Fibroblast of mammary gland (primary cell): ENCODE measurements around the gene PTBP1.

Experiments used
- DNase-seq: peaks from one replicate; pipeline ENCODE4 v3.0.0-alpha.2; 2010; ENCODE audit warnings: low read depth
- H3K4me3 ChIP-seq: 2 replicates; pipeline ENCODE4 v1.5.1; 2011; ENCODE audit warnings: low read depth, mild to moderate bottlenecking, low read length, moderate library complexity; ENCODE audit not compliant: control insufficient read depth
- TF ChIP-seq, protein P1 (sequence below): conservative IDR thresholded peaks from 2 replicates; pipeline ENCODE4 v1.5.1; 2011; ENCODE audit warnings: low read depth, low read length, inconsistent platforms; ENCODE audit not compliant: control insufficient read depth, insufficient read depth

The PTBP1 gene

DNA sequence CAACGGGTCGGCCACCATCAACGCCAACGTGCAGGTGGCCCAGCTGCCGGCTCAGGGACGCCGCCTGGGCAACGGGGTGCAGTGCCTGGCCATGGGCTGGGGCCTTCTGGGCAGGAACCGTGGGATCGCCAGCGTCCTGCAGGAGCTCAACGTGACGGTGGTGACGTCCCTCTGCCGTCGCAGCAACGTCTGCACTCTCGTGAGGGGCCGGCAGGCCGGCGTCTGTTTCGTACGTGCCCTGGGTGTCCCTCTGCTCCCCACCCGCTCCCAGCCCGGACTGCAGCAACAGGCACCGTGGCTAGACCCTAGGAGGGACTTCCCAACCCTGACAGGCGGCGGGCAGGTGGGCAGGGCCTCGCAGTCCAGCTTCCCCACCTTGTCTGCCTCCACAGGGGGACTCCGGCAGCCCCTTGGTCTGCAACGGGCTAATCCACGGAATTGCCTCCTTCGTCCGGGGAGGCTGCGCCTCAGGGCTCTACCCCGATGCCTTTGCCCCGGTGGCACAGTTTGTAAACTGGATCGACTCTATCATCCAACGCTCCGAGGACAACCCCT, 58.4 kb downstream of the PTBP1 start:
- DNase-seq, result no peak
- no peak overlapping the region for H3K4me3 ChIP-seq
- TF ChIP-seq, protein P1, sequence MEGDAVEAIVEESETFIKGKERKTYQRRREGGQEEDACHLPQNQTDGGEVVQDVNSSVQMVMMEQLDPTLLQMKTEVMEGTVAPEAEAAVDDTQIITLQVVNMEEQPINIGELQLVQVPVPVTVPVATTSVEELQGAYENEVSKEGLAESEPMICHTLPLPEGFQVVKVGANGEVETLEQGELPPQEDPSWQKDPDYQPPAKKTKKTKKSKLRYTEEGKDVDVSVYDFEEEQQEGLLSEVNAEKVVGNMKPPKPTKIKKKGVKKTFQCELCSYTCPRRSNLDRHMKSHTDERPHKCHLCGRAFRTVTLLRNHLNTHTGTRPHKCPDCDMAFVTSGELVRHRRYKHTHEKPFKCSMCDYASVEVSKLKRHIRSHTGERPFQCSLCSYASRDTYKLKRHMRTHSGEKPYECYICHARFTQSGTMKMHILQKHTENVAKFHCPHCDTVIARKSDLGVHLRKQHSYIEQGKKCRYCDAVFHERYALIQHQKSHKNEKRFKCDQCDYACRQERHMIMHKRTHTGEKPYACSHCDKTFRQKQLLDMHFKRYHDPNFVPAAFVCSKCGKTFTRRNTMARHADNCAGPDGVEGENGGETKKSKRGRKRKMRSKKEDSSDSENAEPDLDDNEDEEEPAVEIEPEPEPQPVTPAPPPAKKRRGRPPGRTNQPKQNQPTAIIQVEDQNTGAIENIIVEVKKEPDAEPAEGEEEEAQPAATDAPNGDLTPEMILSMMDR, result no peak

GRCh38 chr19:858284-858683, 61.0 kb downstream of the PTBP1 start:
- no peak overlapping the region for H3K4me3 ChIP-seq
- TF ChIP-seq, protein P1, result no peak
- no peak for DNase-seq

DNA sequence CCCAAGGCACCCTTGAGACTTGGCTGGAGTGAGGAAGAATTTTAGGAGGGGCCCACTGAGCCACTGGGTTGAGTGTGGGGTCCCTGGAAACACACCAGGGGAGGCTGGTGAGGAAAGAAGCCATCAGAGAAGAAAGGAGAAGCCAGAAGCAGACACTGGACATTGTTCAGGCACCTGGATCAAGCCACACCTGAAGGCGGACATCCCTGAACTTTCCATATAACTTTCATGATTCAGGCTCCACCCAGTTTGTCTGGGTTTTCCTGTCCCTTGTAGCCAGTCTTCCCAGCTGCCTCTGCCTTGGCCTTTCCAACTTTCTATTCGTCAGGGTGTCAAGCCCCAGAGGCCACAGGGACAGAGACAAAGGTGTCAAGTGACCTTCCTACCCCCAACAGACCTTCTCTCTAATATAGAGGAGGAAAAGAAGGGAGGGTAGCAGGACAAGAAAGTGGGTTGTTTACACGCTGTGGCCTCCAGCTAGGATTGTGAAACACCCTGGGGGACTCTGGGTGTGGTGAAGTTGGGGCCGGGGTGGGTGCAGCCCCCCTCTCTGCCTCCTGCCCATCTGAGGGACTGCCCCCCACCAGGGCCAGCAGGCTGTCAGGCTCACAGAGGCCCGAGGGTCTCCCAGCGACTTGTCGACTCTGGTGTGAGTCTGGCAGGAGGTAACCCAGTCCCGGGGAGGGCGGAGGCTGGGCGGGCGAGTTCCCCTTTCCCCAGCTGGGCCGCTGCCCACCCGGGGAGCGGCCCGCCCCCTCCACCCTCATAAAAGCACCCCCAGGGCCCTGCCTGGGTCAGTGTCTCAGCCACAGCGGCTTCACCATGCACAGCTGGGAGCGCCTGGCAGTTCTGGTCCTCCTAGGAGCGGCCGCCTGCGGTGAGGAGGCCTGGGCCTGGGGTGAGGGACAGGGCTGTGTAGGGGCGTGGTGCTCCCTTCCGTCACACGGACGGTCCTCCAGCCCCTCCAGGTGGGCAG, 61.9 kb downstream of the PTBP1 start, which contains the start of gene CFD:
TSS of gene CFD (plus strand) at position 797 of the 976 bp plus-strand sequence. CDS start at position 823, 26 bp downstream.
- peak within 1 kb of the TSS; percentile 19 for H3K4me3 ChIP-seq
- TF ChIP-seq, protein P1, result no peak
- peak; percentile 47 for DNase-seq

DNA sequence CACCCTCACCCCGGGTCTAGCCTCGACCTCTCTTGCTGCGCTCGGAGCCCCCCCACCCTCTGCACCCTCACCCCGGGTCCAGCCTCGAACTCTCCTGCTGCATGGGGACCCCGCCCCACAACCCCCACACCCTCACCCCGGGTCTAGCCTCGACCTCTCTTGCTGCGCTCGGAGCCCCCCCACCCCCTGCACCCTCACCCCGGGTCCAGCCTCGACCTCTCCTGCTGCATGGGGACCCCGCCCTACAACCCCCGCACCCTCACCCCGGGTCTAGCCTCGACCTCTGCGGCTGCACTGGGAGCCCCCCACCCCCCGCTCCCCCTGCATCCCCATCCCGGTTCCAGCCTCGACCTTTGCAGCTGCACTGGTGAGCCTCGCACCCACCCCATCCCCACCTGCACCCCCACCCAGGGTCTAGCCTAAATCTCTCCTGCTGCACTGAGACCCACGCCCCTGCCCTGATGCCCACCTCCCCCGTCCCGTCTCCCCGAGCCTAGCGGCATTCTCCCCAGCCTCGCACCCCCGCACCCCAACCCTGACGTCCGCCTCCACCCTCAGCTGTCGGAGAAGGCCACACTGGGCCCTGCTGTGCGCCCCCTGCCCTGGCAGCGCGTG, 64.0 kb downstream of the PTBP1 start:
- H3K4me3 ChIP-seq, result no peak overlapping the region
- TF ChIP-seq, protein P1, result no peak
- DNase-seq, result no peak
